Kidney (tissue), 14 donors: ENCODE data around the gene ZNF416. TPM values are rescaled to one million over a fixed set of nuclear protein-coding genes. Genes with fewer than 3 reads are reported as not detected.
A peak's percentile ranks its signal among the peaks of the same experiment; 100 is the strongest.

Source experiments
- DNase-seq, 5 donors: peaks; one replicate each; pipeline ENCODE4 v3.0.0-alpha.2; 2013 to 2020
- FAIRE-seq: peaks from 2 replicates; lab custom pipeline; 2012; peaks lifted over from hg19 to GRCh38; lab: Jason Lieb, UNC
- H3K27ac ChIP-seq, 2 donors: one replicate each; pipeline ENCODE4 v1.7.0; 2013; ENCODE audit warnings: low read depth in 2 of 2, low read length in 2 of 2, inconsistent platforms in 1 of 2
- H3K27me3 ChIP-seq: one replicate; pipeline ENCODE4 v1.7.1; 2013; ENCODE audit warnings: low read length, inconsistent platforms; ENCODE audit not compliant: control insufficient read depth, insufficient read depth
- H3K36me3 ChIP-seq, 3 donors: one replicate each; pipeline versions ENCODE4 v1.7.0 to v1.7.1; 2013; ENCODE audit warnings: low read length in 3 of 3, control low read depth in 1 of 3, inconsistent platforms in 1 of 3; ENCODE audit not compliant: insufficient read depth in 3 of 3, control insufficient read depth in 2 of 3
- H3K4me1 ChIP-seq, 3 donors: one replicate each; pipeline versions ENCODE4 v1.7.0 to v1.7.1; 2013; ENCODE audit warnings: low read length in 3 of 3, inconsistent platforms in 1 of 3, low read depth in 1 of 3; ENCODE audit not compliant: control insufficient read depth in 2 of 3, insufficient read depth in 2 of 3
- H3K4me3 ChIP-seq, 3 donors: one replicate each; pipeline versions ENCODE4 v1.7.0 to v1.8.1; 2013; ENCODE audit warnings: low read length in 3 of 3, control low read depth in 1 of 3, inconsistent platforms in 1 of 3
- H3K9ac ChIP-seq, 3 donors: one replicate each; pipeline versions ENCODE4 v1.7.0 to v1.7.1; 2013; ENCODE audit warnings: low read length in 3 of 3, control low read depth in 1 of 3, inconsistent platforms in 1 of 3
- H3K9me3 ChIP-seq, 3 donors: one replicate each; pipeline versions ENCODE4 v1.7.0 to v1.7.1; 2013; ENCODE audit warnings: low read length in 3 of 3, control low read depth in 1 of 3, inconsistent platforms in 1 of 3; ENCODE audit not compliant: control insufficient read depth in 2 of 3, insufficient read depth in 1 of 3
- CTCF ChIP-seq: IDR thresholded peaks from 3 replicates; pipeline ENCODE4 v1.5.1; 2012; ENCODE audit warnings: mild to moderate bottlenecking, moderate library complexity, borderline replicate concordance; ENCODE audit not compliant: insufficient read depth; ENCODE audit errors: extremely low read depth
- intact Hi-C: fragments of 100-400 bp; cut with DNase I; formaldehyde crosslinking; loops from one replicate; pipeline ENCODE4 v1.11.1; 2022
- polyA plus RNA-seq: library from polyadenylated mRNA; stranded (reverse); fragments of 350-450 nt; fragmentation: Illumina TruSeq; extraction: RNeasy Lipid Tissue Mini Kit (QIAGEN cat#74804); gene quantifications from one replicate; pipeline ENCODE4 v1.2.3, GENCODE V29; 2014; ENCODE audit warnings: low read depth, low replicate concordance; ENCODE audit not compliant: insufficient read depth
- total RNA-seq: library from RNA; stranded (reverse); fragmentation: NEBNext Ultra II Directional; extraction: Animal tissue kit (Norgen Biotek cat#: 25700); gene quantifications from one replicate; pipeline ENCODE4 v1.2.1, GENCODE V29; 2021
- donor health status: control.
- donor health status: control.
- donor health status: control.
- donor health status: control.
- donor health status: control.
- donor health status: DM: yes; HTN: yes; CAD: no.
- donor health status: Normal renal cell carcinoma (clear cell type).

ZNF416 gene
- total and polyA plus RNA-seq, 2 donors from 2014 or later, result 3.5 to 8.0 TPM

GRCh38 chr19:57557659-57558058 lies 21.1 kb downstream of the ZNF416 start:
- no peak overlapping the region for H3K9ac ChIP-seq
- peaks cover 5 to 17% (median 5%) of the 10 kb centered on the region in 3 donors for H3K9me3 ChIP-seq

GRCh38 chr19:57552432-57552831 lies 26.3 kb downstream of the ZNF416 start:
- Histone ChIP-seq H3K9me3 (peaks cover 16 to 67% (median 19%) of the 10 kb centered on the region in 3 donors), H3K27ac (no peak overlapping the region), H3K4me3 (peak overlapping the region in 1 of 3 donors; percentile 6), H3K9ac (no peak overlapping the region), H3K36me3 (peaks cover 39 to 75% (median 55%) of the 10 kb centered on the region in 3 donors), H3K27me3 (no peaks in the 10 kb centered on the region), H3K4me1 (no peaks in the 10 kb centered on the region)
- intact Hi-C loops, result no loop called here
- FAIRE-seq, result no peak
- TF ChIP-seq CTCF, result no peak
- DNase-seq, result no peak

More at GRCh38 chr19:57557659-57558058, 21.1 kb downstream of the ZNF416 start:
- FAIRE-seq (no peak), DNase-seq (no peak)
- Histone ChIP-seq H3K4me3 (peak overlapping the region in 1 of 3 donors; percentile 96), H3K4me1 (peaks cover 5 to 15% (median 11%) of the 10 kb centered on the region in 3 donors), H3K36me3 (peaks cover 15 to 35% (median 19%) of the 10 kb centered on the region in 3 donors), H3K27ac (no peak overlapping the region), H3K27me3 (no peaks in the 10 kb centered on the region)
- intact Hi-C loops, result no loop called here
- TF ChIP-seq CTCF, result no peak

- FAIRE-seq (no peak), DNase-seq (no peak)
- Histone ChIP-seq H3K27ac (no peak overlapping the region), H3K4me1 (no peaks in the 10 kb centered on the region), H3K9ac (no peak overlapping the region), H3K36me3 (peaks cover 39 to 74% (median 54%) of the 10 kb centered on the region in 3 donors), H3K4me3 (peak overlapping the region in 1 of 3 donors; percentile 23), H3K27me3 (no peaks in the 10 kb centered on the region), H3K9me3 (peaks cover 22 to 93% (median 55%) of the 10 kb centered on the region in 3 donors)
- intact Hi-C loops, result no loop called here
- no peak for TF ChIP-seq CTCF
These were observed 32.2 kb downstream of the ZNF416 start for GRCh38 chr19:57546513-57546912.
